ENCODE results near the gene PTOV1.

PTOV1 gene

DNA sequence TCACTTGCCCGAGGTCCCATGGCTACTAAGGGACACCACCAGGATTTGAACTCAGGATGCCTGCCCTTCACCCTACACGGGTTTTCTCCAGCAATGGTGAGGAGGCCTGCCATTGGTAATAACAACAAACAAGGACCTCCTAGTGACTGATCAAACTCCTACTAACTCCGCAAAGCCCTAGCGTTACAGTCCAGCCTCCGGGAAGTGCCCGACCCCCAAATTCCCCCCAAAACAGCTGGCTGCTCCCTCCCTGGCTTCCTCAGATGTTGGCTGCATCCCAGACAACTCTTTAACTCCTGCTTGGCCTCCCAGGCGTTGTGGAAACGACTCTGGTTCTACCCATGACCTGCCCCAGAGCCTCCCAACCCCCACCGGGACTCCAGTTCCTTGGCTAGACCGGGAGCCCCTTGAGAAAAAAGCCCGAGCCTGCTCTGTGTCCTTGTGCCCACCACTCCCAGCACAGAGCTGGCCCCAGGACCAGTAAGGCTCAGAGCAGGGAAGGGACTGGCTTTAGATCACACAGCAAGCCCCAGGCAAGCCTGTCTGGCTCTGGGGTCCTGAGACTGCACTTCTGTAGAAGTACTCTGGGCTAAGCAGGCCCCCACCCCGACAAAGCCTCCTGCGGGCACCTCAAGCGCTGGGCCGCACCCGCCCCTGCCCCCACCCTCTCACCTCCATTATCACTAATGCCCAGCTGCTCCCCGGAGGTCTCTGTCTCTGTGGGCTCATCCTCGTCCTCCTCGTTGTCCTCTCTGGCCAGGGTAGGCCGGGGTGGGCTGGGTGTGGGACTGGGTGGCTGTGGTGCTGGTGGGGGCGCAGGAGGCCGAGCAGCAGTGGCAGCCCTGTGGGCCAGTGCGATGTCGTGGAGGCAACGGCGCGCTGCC, 21.5 kb downstream of the PTOV1 start:
- H3K27ac ChIP-seq (ENCODE audit: low read depth, low read length), result no peak overlapping the region
- peaks cover 19% of the 10 kb centered on the region; the same call in 1 of the 2 replicates for H3F3A ChIP-seq (ENCODE audit: insufficient read depth)
- peaks cover 9% of the 10 kb centered on the region; the same call in 1 of the 2 replicates for H3K79me2 ChIP-seq (ENCODE audit: insufficient read depth, low read length)
- H3K9ac ChIP-seq (ENCODE audit: low read length), result no peak overlapping the region
- H3K9me2 ChIP-seq (replicated peaks; ENCODE audit: insufficient read depth, low read length), result no peaks in the 10 kb centered on the region
- H4K20me1 ChIP-seq (ENCODE audit: low read depth, low read length), result no peaks in the 10 kb centered on the region
- TF ChIP-seq EZH2phosphoT487 (conservative IDR thresholded peaks at IDR 0.05; ENCODE audit: low read length) (no peak), CTCF (IDR thresholded peaks at IDR 0.05; ENCODE audit: insufficient read depth, low read length, poor library complexity, severe bottlenecking) (no peak)
- no peak overlapping the region for H3K4me2 ChIP-seq (ENCODE audit: low read depth, low read length, poor library complexity, severe bottlenecking)
- no peaks in the 10 kb centered on the region for H3K27me3 ChIP-seq (ENCODE audit: low read length)
- H3K4me3 ChIP-seq (ENCODE audit: insufficient read depth, low read length, poor library complexity, severe bottlenecking), result no peak overlapping the region
- no peak overlapping the region for H2AFZ ChIP-seq (ENCODE audit: low read depth, low read length, severe bottlenecking)
- H3K36me3 ChIP-seq (ENCODE audit: low read length), result no peaks in the 10 kb centered on the region
- 0 out of 2 replicates have a peak, but pooled peaks cover 4% of the 10 kb centered on the region for H3K9me3 ChIP-seq (ENCODE audit: insufficient read depth, low read length)

DNA sequence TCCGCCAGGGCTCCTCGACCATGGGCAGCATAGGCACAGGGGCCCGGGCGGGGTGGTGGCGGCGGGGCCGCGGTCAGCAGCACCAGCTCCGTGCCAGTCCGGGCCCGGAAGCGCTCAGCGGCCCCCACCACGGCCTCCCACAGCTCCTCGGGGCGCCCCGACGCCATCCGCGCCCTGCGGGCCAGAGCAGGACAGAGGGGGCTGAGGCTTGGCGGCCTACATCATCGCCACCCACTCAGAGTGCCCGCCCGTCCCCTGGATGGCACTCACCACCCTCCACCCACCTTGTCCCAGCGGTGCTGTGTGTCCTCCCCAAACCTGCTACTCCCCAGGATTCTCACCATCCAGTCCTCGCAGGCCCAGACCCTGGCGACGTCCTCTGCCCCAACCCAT, 22.2 kb downstream of the PTOV1 start:
- Histone ChIP-seq H3K27ac (ENCODE audit: low read depth, low read length) (no peak overlapping the region), H3K79me2 (ENCODE audit: insufficient read depth, low read length) (peaks cover 9% of the 10 kb centered on the region; the same call in 1 of the 2 replicates), H3K4me3 (ENCODE audit: insufficient read depth, low read length, poor library complexity, severe bottlenecking) (no peak overlapping the region), H4K20me1 (ENCODE audit: low read depth, low read length) (no peaks in the 10 kb centered on the region), H3K27me3 (ENCODE audit: low read length) (no peaks in the 10 kb centered on the region), H2AFZ (ENCODE audit: low read depth, low read length, severe bottlenecking) (no peak overlapping the region), H3F3A (ENCODE audit: insufficient read depth) (0 out of 2 replicates have a peak, but pooled peaks cover 15% of the 10 kb centered on the region), H3K9ac (ENCODE audit: low read length) (no peak overlapping the region), H3K36me3 (ENCODE audit: low read length) (no peaks in the 10 kb centered on the region), H3K9me2 (replicated peaks; ENCODE audit: insufficient read depth, low read length) (no peaks in the 10 kb centered on the region), H3K4me2 (ENCODE audit: low read depth, low read length, poor library complexity, severe bottlenecking) (no peak overlapping the region), H3K9me3 (ENCODE audit: insufficient read depth, low read length) (0 out of 2 replicates have a peak, but pooled peaks cover 3% of the 10 kb centered on the region)
- TF ChIP-seq EZH2phosphoT487 (conservative IDR thresholded peaks at IDR 0.05; ENCODE audit: low read length) (no peak), CTCF (IDR thresholded peaks at IDR 0.05; ENCODE audit: insufficient read depth, low read length, poor library complexity, severe bottlenecking) (no peak)

- Histone ChIP-seq H3K79me2 (ENCODE audit: insufficient read depth, low read length) (peaks cover 9% of the 10 kb centered on the region; the same call in 1 of the 2 replicates), H3K36me3 (ENCODE audit: low read length) (no peaks in the 10 kb centered on the region), H3K4me3 (ENCODE audit: insufficient read depth, low read length, poor library complexity, severe bottlenecking) (no peak overlapping the region), H3K9me3 (ENCODE audit: insufficient read depth, low read length) (no peaks in the 10 kb centered on the region), H3K27ac (ENCODE audit: low read depth, low read length) (no peak overlapping the region), H3K4me2 (ENCODE audit: low read depth, low read length, poor library complexity, severe bottlenecking) (no peak overlapping the region), H3F3A (ENCODE audit: insufficient read depth) (0 out of 2 replicates have a peak, but pooled peaks cover 8% of the 10 kb centered on the region), H3K9me2 (replicated peaks; ENCODE audit: insufficient read depth, low read length) (no peaks in the 10 kb centered on the region), H3K9ac (ENCODE audit: low read length) (no peak overlapping the region), H2AFZ (ENCODE audit: low read depth, low read length, severe bottlenecking) (no peak overlapping the region), H4K20me1 (ENCODE audit: low read depth, low read length) (no peaks in the 10 kb centered on the region), H3K27me3 (ENCODE audit: low read length) (no peaks in the 10 kb centered on the region)
- TF ChIP-seq CTCF (IDR thresholded peaks at IDR 0.05; ENCODE audit: insufficient read depth, low read length, poor library complexity, severe bottlenecking), result no peak
- no peak for TF ChIP-seq EZH2phosphoT487 (conservative IDR thresholded peaks at IDR 0.05; ENCODE audit: low read length)
These were observed 22.9 kb downstream of the PTOV1 start for GRCh38 chr19:49873834-49874233.

All from SU-DHL-6 (cell line).